ENCODE data around the gene ATG4C. TPM values are rescaled to one million over a fixed set of nuclear protein-coding genes. Genes with fewer than 3 reads are reported as not detected.

Gene ATG4C
- total RNA-seq, 1 experiment from 2014 or later: 13.8 TPM

GRCh38 chr1:62904856-62905225 lies 120.9 kb downstream of the ATG4C start:
- H3K79me2 ChIP-seq (ENCODE audit: low read depth): no peaks in the 10 kb centered on the region
- no peaks in the 10 kb centered on the region for H3F3A ChIP-seq (ENCODE audit: insufficient read depth, low read depth)
- no peaks in the 10 kb centered on the region for H3K27me3 ChIP-seq (ENCODE audit: insufficient read depth, low read depth)
- ChIA-PET CTCF (no interaction called here), POLR2A (ENCODE audit: unreplicated experiment) (no interaction called here)
- no peaks in the 10 kb centered on the region for H3K9me3 ChIP-seq (ENCODE audit: insufficient read depth, low read depth)
- BruUV-seq (replicated peaks): no TSS peak
- DNase-seq: no peak
- H2AFZ ChIP-seq: no peak overlapping the region
- no peaks in the 10 kb centered on the region for H3K4me1 ChIP-seq (replicated peaks; ENCODE audit: insufficient read depth)
- no peak overlapping the region for H3K4me2 ChIP-seq
- intact Hi-C loops (cut with micrococcal nuclease; ENCODE audit: unreplicated experiment): no loop called here
- TF ChIP-seq CTCF (conservative IDR thresholded peaks at IDR 0.05) (no peak), EZH2 (IDR thresholded peaks at IDR 0.05; ENCODE audit: low read depth) (no peak)
- H4K20me1 ChIP-seq (ENCODE audit: insufficient read depth): no peaks in the 10 kb centered on the region
- H3K36me3 ChIP-seq (ENCODE audit: low read depth): no peaks in the 10 kb centered on the region
- no peaks in the 10 kb centered on the region for H3K9me2 ChIP-seq (ENCODE audit: insufficient read depth)
- no peak overlapping the region for H3K4me3 ChIP-seq
- no peak overlapping the region for H3K27ac ChIP-seq

- BruUV-seq (replicated peaks): no TSS peak
- no peaks in the 10 kb centered on the region for H3K27me3 ChIP-seq (ENCODE audit: insufficient read depth, low read depth)
- H3K79me2 ChIP-seq (ENCODE audit: low read depth): no peaks in the 10 kb centered on the region
- no peaks in the 10 kb centered on the region for H4K20me1 ChIP-seq (ENCODE audit: insufficient read depth)
- H2AFZ ChIP-seq: no peak overlapping the region
- DNase-seq: no peak
- H3K36me3 ChIP-seq (ENCODE audit: low read depth): no peaks in the 10 kb centered on the region
- ChIA-PET CTCF (no interaction called here), POLR2A (ENCODE audit: unreplicated experiment) (no interaction called here)
- intact Hi-C loops (cut with micrococcal nuclease; ENCODE audit: unreplicated experiment): no loop called here
- no peaks in the 10 kb centered on the region for H3F3A ChIP-seq (ENCODE audit: insufficient read depth, low read depth)
- no peaks in the 10 kb centered on the region for H3K9me3 ChIP-seq (ENCODE audit: insufficient read depth, low read depth)
- H3K9me2 ChIP-seq (ENCODE audit: insufficient read depth): no peaks in the 10 kb centered on the region
- H3K4me1 ChIP-seq (replicated peaks; ENCODE audit: insufficient read depth): no peaks in the 10 kb centered on the region
- H3K4me2 ChIP-seq: no peak overlapping the region
- H3K4me3 ChIP-seq: no peak overlapping the region
- TF ChIP-seq CTCF (conservative IDR thresholded peaks at IDR 0.05) (no peak), EZH2 (IDR thresholded peaks at IDR 0.05; ENCODE audit: low read depth) (no peak)
- H3K27ac ChIP-seq: no peak overlapping the region
Measured at GRCh38 chr1:62905309-62905708, 121.4 kb downstream of the ATG4C start.

- H2AFZ ChIP-seq: no peak overlapping the region
- H3K27ac ChIP-seq: no peak overlapping the region
- no peaks in the 10 kb centered on the region for H3K9me3 ChIP-seq (ENCODE audit: insufficient read depth, low read depth)
- H3K4me3 ChIP-seq: no peak overlapping the region
- no peaks in the 10 kb centered on the region for H3K4me1 ChIP-seq (replicated peaks; ENCODE audit: insufficient read depth)
- ChIA-PET POLR2A (ENCODE audit: unreplicated experiment) (no interaction called here), CTCF (no interaction called here)
- no peak overlapping the region for H3K4me2 ChIP-seq
- no peak for DNase-seq
- no TSS peak for BruUV-seq (replicated peaks)
- intact Hi-C loops (cut with micrococcal nuclease; ENCODE audit: unreplicated experiment): no loop called here
- no peaks in the 10 kb centered on the region for H4K20me1 ChIP-seq (ENCODE audit: insufficient read depth)
- no peaks in the 10 kb centered on the region for H3K27me3 ChIP-seq (ENCODE audit: insufficient read depth, low read depth)
- no peaks in the 10 kb centered on the region for H3K9me2 ChIP-seq (ENCODE audit: insufficient read depth)
- TF ChIP-seq CTCF (conservative IDR thresholded peaks at IDR 0.05): no peak
- no peak for TF ChIP-seq EZH2 (IDR thresholded peaks at IDR 0.05; ENCODE audit: low read depth)
- no peaks in the 10 kb centered on the region for H3K36me3 ChIP-seq (ENCODE audit: low read depth)
- no peaks in the 10 kb centered on the region for H3K79me2 ChIP-seq (ENCODE audit: low read depth)
- no peaks in the 10 kb centered on the region for H3F3A ChIP-seq (ENCODE audit: insufficient read depth, low read depth)
Measured at GRCh38 chr1:62905872-62906271, 121.9 kb downstream of the ATG4C start.

All from PC-9 (cell line).